HEK293 (cell line): ENCODE data around the gene MYL3.

ENCODE experiments used
- IKZF3 ChIP-seq: fragments of 450-650 bp; IDR thresholded peaks from 2 replicates; pipeline ENCODE4 v1.5.0; 2018; ENCODE audit warnings: missing biosample characterization, mild to moderate bottlenecking, missing genetic modification characterization, moderate library complexity
- ZNF10 ChIP-seq: fragments of 450-650 bp; formaldehyde crosslinking; IDR thresholded peaks from 2 replicates; pipeline ENCODE4 v1.5.1; 2017; ENCODE audit warnings: missing biosample characterization, missing genetic modification characterization
- ZNF114 ChIP-seq: fragments of 450-650 bp; formaldehyde crosslinking; IDR thresholded peaks from 2 replicates; pipeline ENCODE4 v1.5.0; 2017; ENCODE audit warnings: missing biosample characterization, missing genetic modification characterization
- ZNF324 ChIP-seq: fragments of 450-650 bp; formaldehyde crosslinking; IDR thresholded peaks from 2 replicates; pipeline ENCODE4 v1.5.1; 2016; ENCODE audit warnings: missing biosample characterization, missing genetic modification characterization
- ZNF660 ChIP-seq: fragments of 450-650 bp; IDR thresholded peaks from 2 replicates; pipeline ENCODE4 v1.5.1; 2018; ENCODE audit warnings: missing biosample characterization, mild to moderate bottlenecking, missing genetic modification characterization
- ZNF777 ChIP-seq: fragments of 450-650 bp; formaldehyde crosslinking; IDR thresholded peaks from 2 replicates; pipeline ENCODE4 v1.5.1; 2017; ENCODE audit warnings: missing biosample characterization, missing genetic modification characterization, borderline replicate concordance
- TF ChIP-seq, protein P1 (sequence below): fragments of 450-650 bp; formaldehyde crosslinking; IDR thresholded peaks from 2 replicates; pipeline ENCODE4 v1.5.1; 2016; ENCODE audit warnings: missing biosample characterization, missing genetic modification characterization
- TF ChIP-seq, protein P2 (sequence below): fragments of 450-650 bp; formaldehyde crosslinking; IDR thresholded peaks from 2 replicates; pipeline ENCODE4 v1.5.1; 2016; ENCODE audit warnings: missing biosample characterization, missing genetic modification characterization
- TF ChIP-seq, protein P3 (sequence below): fragments of 450-650 bp; formaldehyde crosslinking; IDR thresholded peaks from 2 replicates; pipeline ENCODE4 v1.5.1; 2016; ENCODE audit warnings: missing biosample characterization, missing genetic modification characterization

DNA sequence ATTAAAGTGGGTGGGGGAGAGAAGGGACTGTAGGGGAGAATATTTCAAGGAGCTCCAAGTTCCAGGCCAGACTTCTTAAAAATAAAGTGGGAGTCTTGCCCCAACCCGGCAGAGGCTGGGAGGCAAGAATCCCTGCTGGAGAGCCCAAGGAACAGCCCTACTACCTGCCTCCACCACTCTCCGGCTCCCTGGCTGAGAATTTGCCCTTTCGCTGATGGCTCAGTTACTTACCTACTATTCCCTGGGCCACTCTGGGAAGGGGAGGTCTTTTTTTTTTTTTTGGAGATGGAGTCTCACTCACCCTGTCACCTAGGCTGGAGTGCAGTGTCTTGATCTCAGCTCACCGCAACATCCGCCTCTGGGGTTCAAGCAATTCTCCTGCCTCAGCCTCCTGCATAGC lies 15.5 kb downstream of the MYL3 start:
- TF ChIP-seq, protein P1, sequence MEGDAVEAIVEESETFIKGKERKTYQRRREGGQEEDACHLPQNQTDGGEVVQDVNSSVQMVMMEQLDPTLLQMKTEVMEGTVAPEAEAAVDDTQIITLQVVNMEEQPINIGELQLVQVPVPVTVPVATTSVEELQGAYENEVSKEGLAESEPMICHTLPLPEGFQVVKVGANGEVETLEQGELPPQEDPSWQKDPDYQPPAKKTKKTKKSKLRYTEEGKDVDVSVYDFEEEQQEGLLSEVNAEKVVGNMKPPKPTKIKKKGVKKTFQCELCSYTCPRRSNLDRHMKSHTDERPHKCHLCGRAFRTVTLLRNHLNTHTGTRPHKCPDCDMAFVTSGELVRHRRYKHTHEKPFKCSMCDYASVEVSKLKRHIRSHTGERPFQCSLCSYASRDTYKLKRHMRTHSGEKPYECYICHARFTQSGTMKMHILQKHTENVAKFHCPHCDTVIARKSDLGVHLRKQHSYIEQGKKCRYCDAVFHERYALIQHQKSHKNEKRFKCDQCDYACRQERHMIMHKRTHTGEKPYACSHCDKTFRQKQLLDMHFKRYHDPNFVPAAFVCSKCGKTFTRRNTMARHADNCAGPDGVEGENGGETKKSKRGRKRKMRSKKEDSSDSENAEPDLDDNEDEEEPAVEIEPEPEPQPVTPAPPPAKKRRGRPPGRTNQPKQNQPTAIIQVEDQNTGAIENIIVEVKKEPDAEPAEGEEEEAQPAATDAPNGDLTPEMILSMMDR (tag by site-specific recombination) = no peak
- TF ChIP-seq ZNF10 (tag by site-specific recombination) = no peak
- TF ChIP-seq ZNF114 (tag by site-specific recombination) = no peak
- no peak for TF ChIP-seq ZNF660 (tag by site-specific recombination)
- no peak for TF ChIP-seq IKZF3 (tag by site-specific recombination)
- TF ChIP-seq, protein P2, sequence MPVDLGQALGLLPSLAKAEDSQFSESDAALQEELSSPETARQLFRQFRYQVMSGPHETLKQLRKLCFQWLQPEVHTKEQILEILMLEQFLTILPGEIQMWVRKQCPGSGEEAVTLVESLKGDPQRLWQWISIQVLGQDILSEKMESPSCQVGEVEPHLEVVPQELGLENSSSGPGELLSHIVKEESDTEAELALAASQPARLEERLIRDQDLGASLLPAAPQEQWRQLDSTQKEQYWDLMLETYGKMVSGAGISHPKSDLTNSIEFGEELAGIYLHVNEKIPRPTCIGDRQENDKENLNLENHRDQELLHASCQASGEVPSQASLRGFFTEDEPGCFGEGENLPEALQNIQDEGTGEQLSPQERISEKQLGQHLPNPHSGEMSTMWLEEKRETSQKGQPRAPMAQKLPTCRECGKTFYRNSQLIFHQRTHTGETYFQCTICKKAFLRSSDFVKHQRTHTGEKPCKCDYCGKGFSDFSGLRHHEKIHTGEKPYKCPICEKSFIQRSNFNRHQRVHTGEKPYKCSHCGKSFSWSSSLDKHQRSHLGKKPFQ (tag by site-specific recombination) = no peak
- no peak for TF ChIP-seq ZNF324 (tag by site-specific recombination)
- TF ChIP-seq, protein P3, sequence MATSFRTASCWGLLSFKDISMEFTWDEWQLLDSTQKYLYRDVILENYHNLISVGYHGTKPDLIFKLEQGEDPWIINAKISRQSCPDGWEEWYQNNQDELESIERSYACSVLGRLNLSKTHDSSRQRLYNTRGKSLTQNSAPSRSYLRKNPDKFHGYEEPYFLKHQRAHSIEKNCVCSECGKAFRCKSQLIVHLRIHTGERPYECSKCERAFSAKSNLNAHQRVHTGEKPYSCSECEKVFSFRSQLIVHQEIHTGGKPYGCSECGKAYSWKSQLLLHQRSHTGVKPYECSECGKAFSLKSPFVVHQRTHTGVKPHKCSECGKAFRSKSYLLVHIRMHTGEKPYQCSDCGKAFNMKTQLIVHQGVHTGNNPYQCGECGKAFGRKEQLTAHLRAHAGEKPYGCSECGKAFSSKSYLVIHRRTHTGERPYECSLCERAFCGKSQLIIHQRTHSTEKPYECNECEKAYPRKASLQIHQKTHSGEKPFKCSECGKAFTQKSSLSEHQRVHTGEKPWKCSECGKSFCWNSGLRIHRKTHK = no peak
- no peak for TF ChIP-seq ZNF777 (tag by site-specific recombination)
